Measurements from ENCODE around the gene VPS26C. TPM values are rescaled to one million over a fixed set of nuclear protein-coding genes. Genes with fewer than 3 reads are reported as not detected.

VPS26C gene
- total RNA-seq, 1 experiment from 2014 or later: 62.8 TPM

- CTCF ChIA-PET: no interaction called here
- DNase-seq (ENCODE audit: low spot score) (no peak), ATAC-seq (no peak)
- Mint-ChIP-seq H3K9me3 (peaks cover 29% of the 10 kb centered on the region), H3K27ac (no peak overlapping the region), H3K27me3 (ENCODE audit: low read depth) (no peaks in the 10 kb centered on the region; the same call in 1 of the 2 replicates), H3K36me3 (peaks cover 8% of the 10 kb centered on the region), H3K4me1 (peaks cover 2% of the 10 kb centered on the region; the same call in 1 of the 2 replicates), H3K4me3 (no peak overlapping the region)
- POLR2A ChIA-PET: no interaction called here
- TF ChIP-seq ZNF281 (CRISPR knock-in tag; IDR thresholded peaks at IDR 0.05): no peak
- no peak for TF ChIP-seq ZNF425 (CRISPR knock-in tag; conservative IDR thresholded peaks at IDR 0.05)
- no peak for TF ChIP-seq ZMAT4 (CRISPR knock-in tag; IDR thresholded peaks at IDR 0.05)
- no peak for TF ChIP-seq MXD4 (CRISPR knock-in tag; IDR thresholded peaks at IDR 0.05; ENCODE audit: borderline replicate concordance)
- no peak for TF ChIP-seq FOXP4 (CRISPR knock-in tag; IDR thresholded peaks at IDR 0.05)
- TF ChIP-seq CREM (CRISPR knock-in tag; IDR thresholded peaks at IDR 0.05): no peak
- no peak for TF ChIP-seq NFATC4 (CRISPR knock-in tag; IDR thresholded peaks at IDR 0.05)
- TF ChIP-seq MYBL2 (CRISPR knock-in tag; IDR thresholded peaks at IDR 0.05): no peak
- no peak for TF ChIP-seq SMAD3 (CRISPR knock-in tag; IDR thresholded peaks at IDR 0.05; ENCODE audit: borderline replicate concordance)
- TF ChIP-seq ELF4 (CRISPR knock-in tag; IDR thresholded peaks at IDR 0.05; ENCODE audit: low read depth): no peak
- TF ChIP-seq CDX4 (CRISPR knock-in tag; IDR thresholded peaks at IDR 0.05; ENCODE audit: borderline replicate concordance): no peak
- TF ChIP-seq ZSCAN18 (CRISPR knock-in tag; IDR thresholded peaks at IDR 0.05): no peak
- no peak for TF ChIP-seq NFE2L1 (CRISPR knock-in tag; IDR thresholded peaks at IDR 0.05)
- TF ChIP-seq ATF2 (CRISPR knock-in tag; IDR thresholded peaks at IDR 0.05; ENCODE audit: borderline replicate concordance, low read depth): no peak
- TF ChIP-seq ATF3 (CRISPR knock-in tag; conservative IDR thresholded peaks at IDR 0.05): no peak
- TF ChIP-seq PRDM15 (CRISPR knock-in tag; IDR thresholded peaks at IDR 0.05): no peak
- no peak for TF ChIP-seq ZNF138 (CRISPR knock-in tag; conservative IDR thresholded peaks at IDR 0.05)
- TF ChIP-seq ZNF219 (CRISPR knock-in tag; IDR thresholded peaks at IDR 0.05; ENCODE audit: borderline replicate concordance): no peak
- no peak for TF ChIP-seq STAT6 (CRISPR knock-in tag; conservative IDR thresholded peaks at IDR 0.05; ENCODE audit: low read depth)
These were observed 56.3 kb downstream of the VPS26C start for GRCh38 chr21:37210799-37211198.
